K562 (cell line): ENCODE measurements around the gene PCDHB4. TPM values are rescaled to one million over a fixed set of nuclear protein-coding genes. Genes with fewer than 3 reads are reported as not detected.

Source experiments
- ATAC-seq: fragments of 200-7000 bp; cut with Tn5 transposase; 3 replicates; pipeline ENCODE4 v1.9.1; 2020; ENCODE audit warnings: moderate library complexity
- BruUV-seq: library from RNA; stranded (reverse); fragments of 400-500 nt; replicated peaks from 2 replicates; lab custom pipeline; 2021; lab: Mats Ljungman, UMichigan
- CTCF ChIA-PET: fragments of 300-600 bp; formaldehyde crosslinking; extraction: SDS; loops from one replicate; lab custom pipeline; 2021; ENCODE audit warnings: low intra/inter-chr PET ratio; lab: Yijun Ruan, JAX
- POLR2A ChIA-PET: fragments of 300-600, 350-650 bp; sonication (Branson Sonifier 250); formaldehyde crosslinking; extraction: SDS; loops from one replicate; lab custom pipeline; 2021; ENCODE audit warnings: antibody characterized with exemption, inconsistent platforms; lab: Yijun Ruan, JAX
- DNase-seq, 4 experiments: peaks; one replicate each; pipeline versions ENCODE4 v3.0.0 to v3.0.0-alpha.2; 2011 to 2018; ENCODE audit warnings: low spot score in 3 of 4, mixed read lengths in 3 of 4; ENCODE audit errors: extremely low read depth in 1 of 4
- FAIRE-seq: peaks from 2 replicates; lab custom pipeline; 2011; peaks lifted over from hg19 to GRCh38; lab: Jason Lieb, UNC
- H2AFZ ChIP-seq: 2 replicates; pipeline ENCODE4 v1.6.0; 2011; ENCODE audit warnings: low read depth, low read length, control low read depth, inconsistent platforms
- H3K27ac ChIP-seq: fragments of 200-600 bp; 3 replicates; pipeline ENCODE4 v1.8.0; 2011; ENCODE audit warnings: low read depth, mild to moderate bottlenecking, control low read depth, inconsistent platforms, low read length, moderate library complexity, mixed read lengths; ENCODE audit errors: extremely low read depth
- H3K27me3 ChIP-seq, 2 experiments: fragments of 300-600 bp in 1 of 2; 2 replicates in 1 of 2; 3 replicates in 1 of 2; pipeline versions ENCODE4 v1.6.0 to v1.8.0; 2011; ENCODE audit warnings: inconsistent platforms in 2 of 2, low read length in 2 of 2, mild to moderate bottlenecking in 1 of 2, mixed read lengths in 1 of 2, moderate library complexity in 1 of 2; ENCODE audit not compliant: control insufficient read depth in 2 of 2, insufficient read depth in 2 of 2
- H3K36me3 ChIP-seq: fragments of 300-600 bp; 3 replicates; pipeline ENCODE4 v1.8.0; 2011; ENCODE audit warnings: mild to moderate bottlenecking, low read length, inconsistent platforms; ENCODE audit not compliant: control insufficient read depth, insufficient read depth
- H3K4me1 ChIP-seq, 2 experiments: fragments of 200-600 bp in 1 of 2; replicated peaks in 1 of 2; 2 replicates in 1 of 2; 3 replicates in 1 of 2; pipeline versions ENCODE4 v1.5.1 to v1.8.0; 2011; ENCODE audit warnings: inconsistent platforms in 2 of 2, low read length in 2 of 2, mild to moderate bottlenecking in 1 of 2, mixed read lengths in 1 of 2, moderate library complexity in 1 of 2; ENCODE audit not compliant: control insufficient read depth in 2 of 2, insufficient read depth in 2 of 2
- H3K4me2 ChIP-seq: 2 replicates; pipeline ENCODE4 v1.6.1; 2011; ENCODE audit warnings: low read length, control low read depth, inconsistent platforms, mixed read lengths; ENCODE audit not compliant: insufficient read depth
- H3K4me3 ChIP-seq: fragments of 200-600 bp; sonication (generic), shearing (Covaris generic); 2 replicates; pipeline ENCODE4 v1.5.1; 2016; ENCODE audit warnings: control low read depth, inconsistent platforms
- H3K79me2 ChIP-seq: fragments of 200-600 bp; 3 replicates; pipeline ENCODE4 v1.8.0; 2011; ENCODE audit warnings: low read length, inconsistent platforms; ENCODE audit not compliant: control insufficient read depth, insufficient read depth
- H3K9ac ChIP-seq, 2 experiments: 2 replicates each; pipeline versions ENCODE4 v1.6.0 to v1.6.1; 2011; ENCODE audit warnings: low read depth in 2 of 2, low read length in 2 of 2, control low read depth in 1 of 2, inconsistent platforms in 1 of 2, mild to moderate bottlenecking in 1 of 2, mixed read lengths in 1 of 2; ENCODE audit not compliant: insufficient read depth in 1 of 2
- H3K9me1 ChIP-seq: one replicate; pipeline ENCODE4 v1.6.0; 2011; ENCODE audit warnings: inconsistent platforms, mild to moderate bottlenecking, low read length, moderate library complexity; ENCODE audit not compliant: control insufficient read depth, insufficient read depth
- H3K9me3 ChIP-seq: replicated peaks from 2 replicates; pipeline ENCODE4 v1.5.1; 2011; ENCODE audit warnings: low read depth, low read length, inconsistent platforms; ENCODE audit not compliant: control insufficient read depth, insufficient read depth
- H4K20me1 ChIP-seq: replicated peaks from 2 replicates; pipeline ENCODE4 v1.6.1; 2011; ENCODE audit warnings: low read length, inconsistent platforms, mixed read lengths; ENCODE audit not compliant: control insufficient read depth, insufficient read depth
- CBX5 ChIP-seq: IDR thresholded peaks from 2 replicates; pipeline ENCODE4 v1.6.1; 2014; ENCODE audit warnings: low read depth, borderline replicate concordance
- CREB1 ChIP-seq, 2 experiments: sonication (generic) in 1 of 2; formaldehyde crosslinking in 1 of 2; IDR thresholded peaks; 2 replicates each; pipeline versions ENCODE4 v1.6.1 to v1.8.0; 2012 to 2022; ENCODE audit warnings: inconsistent platforms in 1 of 2, mild to moderate bottlenecking in 1 of 2, missing genetic modification reagents in 1 of 2, moderate library complexity in 1 of 2
- CTCF ChIP-seq, 3 experiments: IDR thresholded peaks in 2 of 3; conservative IDR thresholded peaks in 1 of 3; 2 replicates each; pipeline ENCODE4 v1.5.1; 2011 to 2012; ENCODE audit warnings: low read length in 3 of 3, mild to moderate bottlenecking in 3 of 3, control low read depth in 2 of 3, improper control_type of control experiment in 1 of 3, inconsistent platforms in 1 of 3, low read depth in 1 of 3, mixed read lengths in 1 of 3, moderate library complexity in 1 of 3; ENCODE audit not compliant: insufficient read depth in 2 of 3
- HDAC1 ChIP-seq, 2 experiments: fragments of 450-650 bp; IDR thresholded peaks; 2 replicates each; pipeline ENCODE4 v1.6.1; 2016 to 2017; ENCODE audit warnings: inconsistent platforms in 1 of 2, mild to moderate bottlenecking in 1 of 2, moderate library complexity in 1 of 2
- NR4A1 ChIP-seq, 2 experiments: fragments of 250-450 bp in 1 of 2; fragments of 450-650 bp in 1 of 2; sonication (Bioruptor Pico) in 1 of 2; IDR thresholded peaks; 2 replicates each; pipeline versions ENCODE4 v1.4.0 to v1.6.1; 2016 to 2020; ENCODE audit warnings: mild to moderate bottlenecking in 2 of 2, missing compliant biosample characterization in 1 of 2, missing genetic modification characterization in 1 of 2, moderate library complexity in 1 of 2
- RCOR1 ChIP-seq, 2 experiments: IDR thresholded peaks; 2 replicates each; pipeline ENCODE4 v1.6.1; 2012; ENCODE audit warnings: low read depth in 2 of 2, low read length in 2 of 2, borderline replicate concordance in 1 of 2, improper control_type of control experiment in 1 of 2
- TRIM28 ChIP-seq: fragments of 450-650 bp; IDR thresholded peaks from 2 replicates; pipeline ENCODE4 v1.6.1; 2017
- ZFP36 ChIP-seq: fragments of 150-350 bp; IDR thresholded peaks from 2 replicates; pipeline ENCODE4 v1.6.1; 2018; ENCODE audit warnings: low read length, low read depth; ENCODE audit not compliant: partially characterized antibody
- ZNF124 ChIP-seq: sonication (generic); formaldehyde crosslinking; IDR thresholded peaks from 2 replicates; pipeline ENCODE4 v1.8.1; 2022; ENCODE audit warnings: missing genetic modification reagents
- WGBS: fragments of 100-300 bp; shearing (Covaris generic); methylation state at CpG from one replicate; pipeline ENCODE4 v1.1.6; 2016; ENCODE audit warnings: low coverage, mixed read lengths; ENCODE audit not compliant: insufficient coverage; ENCODE audit errors: missing lambda C conversion rate; 5-methylcytosine and 5-hydroxymethylcytosine counted together
- in situ Hi-C: fragments of 300-500 bp; cut with MboI; formaldehyde crosslinking; loops from 4 replicates; pipeline ENCODE4 v1.15.0; 2018; ENCODE audit warnings: inconsistent platforms, mixed read lengths
- intact Hi-C: fragments of 100-400 bp; cut with micrococcal nuclease; formaldehyde crosslinking; loops from 2 replicates; pipeline ENCODE4 v1.14.2; 2022
- polyA plus RNA-seq, 8 experiments: library from polyadenylated mRNA; depleted of rRNA in 4 of 8; stranded (reverse) in 5 of 8; unstranded in 3 of 8; fragments of >200 nt; fragmentation: Nextera tagmentation in 2 of 8; fragmentation: Illumina TruSeq in 1 of 8; extraction: Ambion mirVana in 2 of 8; extraction: Trizol in 1 of 8; gene quantifications; 2 replicates each; pipeline versions ENCODE4 v1.2.1 to v1.2.3, GENCODE V29; 2011 to 2014; ENCODE audit warnings: inconsistent platforms in 1 of 8, missing spikeins in 1 of 8
- total RNA-seq, 7 experiments: library from RNA; depleted of rRNA in 6 of 7; stranded (reverse); fragments of >200 nt in 6 of 7; fragmentation: Illumina TruSeq in 2 of 7; extraction: Trizol in 2 of 7; gene quantifications; 2 replicates each; pipeline versions ENCODE4 v1.2.1 to v1.2.3, GENCODE V29; 2011 to 2021; ENCODE audit warnings: low replicate concordance in 1 of 7

Gene PCDHB4
- total and polyA plus RNA-seq, 9 of the 15 experiments (the other 6 are each of a cell fraction or from before 2014, with no cell fraction given): not detected

GRCh38 chr5:141149812-141150211 is 28.2 kb downstream of the PCDHB4 start, which contains the start of gene PCDHB6:
Gene PCDHB6, plus strand, starts transcription at chr5:141150057. Its CDS starts 201 bp downstream, at chr5:141150258.
- H3K9me1 ChIP-seq: no peaks in the 10 kb centered on the region
- under 1% methylated on average over 18 of the region's 18 CpGs for WGBS
- H3K27ac ChIP-seq: no peak within 1 kb of the TSS
- FAIRE-seq (no peak), DNase-seq (peak in 2 of 4 experiments; percentile 13 to 30), ATAC-seq (peak; percentile 73)
- peaks cover 0 to 15% of the 10 kb centered on the region in 2 experiments; a peak in 2 of 5 replicates for H3K27me3 ChIP-seq
- CTCF ChIA-PET: no interaction called here
- TF ChIP-seq ZFP36: no peak
- no peak for TF ChIP-seq RCOR1 (IDR thresholded peaks at IDR 0.05; ENCODE audit: borderline replicate concordance in 1 of 2, low read depth in 2 of 2, low read length in 2 of 2)
- no peak for TF ChIP-seq HDAC1 (IDR thresholded peaks at IDR 0.05)
- TF ChIP-seq NR4A1 (CRISPR knock-in tag; IDR thresholded peaks at IDR 0.05): no peak
- TF ChIP-seq NR4A1 (tag; IDR thresholded peaks at IDR 0.05): no peak
- no peak for TF ChIP-seq CBX5
- no peak for TF ChIP-seq ZNF124
- TF ChIP-seq TRIM28: no peak
- TF ChIP-seq CTCF (IDR thresholded peaks at IDR 0.05 in 2 of 3, conservative IDR thresholded peaks at IDR 0.05 in 1 of 3; ENCODE audit: insufficient read depth in 2 of 3, low read depth in 1 of 3, low read length in 3 of 3): peak; percentile 21 to 42 (median 40); a peak in 4 of 6 replicates
- TF ChIP-seq CREB1 (IDR thresholded peaks at IDR 0.05): no peak
- TF ChIP-seq CREB1 (CRISPR knock-in tag; IDR thresholded peaks at IDR 0.05): no peak
- POLR2A ChIA-PET: no interaction called here
- H3K79me2 ChIP-seq: no peaks in the 10 kb centered on the region
- in situ Hi-C loops: no loop called here
- no peak within 1 kb of the TSS for H2AFZ ChIP-seq
- no peaks in the 10 kb centered on the region for H3K4me1 ChIP-seq
- H3K9me3 ChIP-seq: no peaks in the 10 kb centered on the region
- intact Hi-C loops: no loop called here
- no peak within 1 kb of the TSS for H3K9ac ChIP-seq
- BruUV-seq: no TSS peak
- H4K20me1 ChIP-seq: no peaks in the 10 kb centered on the region
- H3K4me3 ChIP-seq: no peak within 1 kb of the TSS
- H3K4me2 ChIP-seq: no peak within 1 kb of the TSS
- no peaks in the 10 kb centered on the region for H3K36me3 ChIP-seq
